Right lobe of liver (tissue), 4 donors: ENCODE results near the gene SH3GL2.

ENCODE experiments used
- CTCF ChIP-seq, 4 donors: fragments of 200-600 bp in 3 of 4; fragments of 450-650 bp in 1 of 4; IDR thresholded peaks; one replicate each; pipeline versions ENCODE4 v1.5.1 to v1.8.0; 2016 to 2022; ENCODE audit warnings: antibody characterized with exemption in 4 of 4, mild to moderate bottlenecking in 2 of 4
- POLR2A ChIP-seq: fragments of 450-650 bp; IDR thresholded peaks from one replicate; pipeline ENCODE4 v1.6.1; 2017; ENCODE audit warnings: antibody characterized with exemption, mild to moderate bottlenecking
- donor health status: DM: no; HTN: no; CAD: no.
- donor health status: DM: no; HTN: no; CAD: no.
- donor health status: DM: no; HTN: yes; CAD: no.

DNA sequence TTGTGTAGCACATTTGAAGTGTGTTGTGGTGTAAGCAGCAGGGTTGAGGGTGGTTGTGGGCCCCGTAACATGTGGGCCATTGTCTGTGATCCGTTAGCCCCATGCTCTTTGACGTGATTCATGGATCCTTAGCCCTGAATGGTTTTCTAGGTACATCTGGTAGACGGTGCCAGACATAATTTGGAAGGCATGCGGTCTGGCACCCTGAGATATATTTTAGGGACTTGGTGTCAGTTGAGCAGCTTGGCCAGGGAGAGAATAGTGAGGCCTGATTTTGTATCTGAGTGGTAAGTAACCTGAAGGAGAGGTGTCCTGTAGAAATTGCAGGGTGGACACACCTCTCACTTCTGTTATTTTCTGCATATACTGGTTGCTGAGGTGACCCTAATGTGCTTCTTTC, 10.9 kb downstream of the SH3GL2 start:
- TF ChIP-seq CTCF (IDR thresholded peaks at IDR 0.05): no peak
- no peak for TF ChIP-seq POLR2A
